K562 (cell line): Measurements from ENCODE around the gene VEGFA. TPM values are rescaled to one million over a fixed set of nuclear protein-coding genes. Genes with fewer than 3 reads are reported as not detected.

Experiments
- CEBPG ChIP-seq, 3 experiments: fragments of 200-800 bp in 1 of 3; sonication (Bioruptor generic) in 1 of 3; sonication (generic) in 1 of 3; formaldehyde crosslinking in 1 of 3; IDR thresholded peaks in 2 of 3; conservative IDR thresholded peaks in 1 of 3; 2 replicates each; pipeline versions ENCODE4 v1.6.1 to v1.8.0; 2016 to 2022; ENCODE audit warnings: missing compliant biosample characterization in 2 of 3, missing genetic modification characterization in 2 of 3, mild to moderate bottlenecking in 1 of 3, missing genetic modification reagents in 1 of 3
- EGR1 ChIP-seq: fragments of 450-650 bp; conservative IDR thresholded peaks from 2 replicates; pipeline ENCODE4 v1.6.1; 2017; ENCODE audit warnings: mild to moderate bottlenecking
- ELF1 ChIP-seq: fragments of 200-800 bp; sonication (Bioruptor generic); IDR thresholded peaks from 2 replicates; pipeline ENCODE4 v1.6.1; 2016; ENCODE audit warnings: missing genetic modification characterization, missing compliant biosample characterization
- NBN ChIP-seq: fragments of 450-650 bp; IDR thresholded peaks from 2 replicates; pipeline ENCODE4 v1.6.1; 2016; ENCODE audit warnings: low read depth, mild to moderate bottlenecking
- NELFE ChIP-seq: IDR thresholded peaks from 2 replicates; pipeline ENCODE4 v1.6.1; 2011; ENCODE audit warnings: mild to moderate bottlenecking; ENCODE audit not compliant: insufficient read depth, insufficient read length
- NR2F6 ChIP-seq: fragments of 450-650 bp; formaldehyde crosslinking; IDR thresholded peaks from 2 replicates; pipeline ENCODE4 v1.4.0; 2020; ENCODE audit warnings: mild to moderate bottlenecking
- RHOXF2B ChIP-seq: fragments of 250-450 bp; sonication (Bioruptor Pico); conservative IDR thresholded peaks from 2 replicates; pipeline ENCODE4 v1.5.1; 2021
- SIX5 ChIP-seq, 2 experiments: IDR thresholded peaks; 2 replicates each; pipeline ENCODE4 v1.6.1; 2011; ENCODE audit warnings: low read length in 2 of 2, borderline replicate concordance in 1 of 2, low read depth in 1 of 2, mild to moderate bottlenecking in 1 of 2, moderate library complexity in 1 of 2; ENCODE audit not compliant: insufficient read depth in 1 of 2
- SRSF3 ChIP-seq: fragments of 200-400 bp; formaldehyde crosslinking; IDR thresholded peaks from 2 replicates; pipeline ENCODE4 v1.6.1; 2016; ENCODE audit warnings: mild to moderate bottlenecking, low read length, moderate library complexity; ENCODE audit not compliant: insufficient read depth
- STAG1 ChIP-seq: sonication (generic); formaldehyde crosslinking; IDR thresholded peaks from 2 replicates; pipeline ENCODE4 v1.5.0; 2020; ENCODE audit warnings: missing genetic modification reagents, borderline replicate concordance
- ZBTB1 ChIP-seq: sonication (generic); formaldehyde crosslinking; IDR thresholded peaks from 2 replicates; pipeline ENCODE4 v1.8.1; 2023; ENCODE audit warnings: missing genetic modification reagents, low read depth, mild to moderate bottlenecking, borderline replicate concordance
- ZBTB8A ChIP-seq: fragments of 450-650 bp; IDR thresholded peaks from 2 replicates; pipeline ENCODE4 v1.6.1; 2018; ENCODE audit warnings: mild to moderate bottlenecking, moderate library complexity; ENCODE audit not compliant: partially characterized antibody
- polyA plus RNA-seq, 8 experiments: library from polyadenylated mRNA; depleted of rRNA in 4 of 8; stranded (reverse) in 5 of 8; unstranded in 3 of 8; fragments of >200 nt; fragmentation: Nextera tagmentation in 2 of 8; fragmentation: Illumina TruSeq in 1 of 8; extraction: Ambion mirVana in 2 of 8; extraction: Trizol in 1 of 8; gene quantifications; 2 replicates each; pipeline versions ENCODE4 v1.2.1 to v1.2.3, GENCODE V29; 2011 to 2014; ENCODE audit warnings: inconsistent platforms in 1 of 8, missing spikeins in 1 of 8
- total RNA-seq, 7 experiments: library from RNA; depleted of rRNA in 6 of 7; stranded (reverse); fragments of >200 nt in 6 of 7; fragmentation: Illumina TruSeq in 2 of 7; extraction: Trizol in 2 of 7; gene quantifications; 2 replicates each; pipeline versions ENCODE4 v1.2.1 to v1.2.3, GENCODE V29; 2011 to 2021; ENCODE audit warnings: low replicate concordance in 1 of 7
- TF ChIP-seq, protein P1 (sequence below): fragments of 250-450 bp; sonication (Bioruptor Pico); IDR thresholded peaks from 2 replicates; pipeline ENCODE4 v1.5.0; 2021
- TF ChIP-seq, protein P2 (sequence below): fragments of 450-650 bp; formaldehyde crosslinking; IDR thresholded peaks from 2 replicates; pipeline ENCODE4 v1.4.0; 2022; ENCODE audit warnings: missing genetic modification characterization
- TF ChIP-seq, protein P3 (sequence below): fragments of 450-650 bp; formaldehyde crosslinking; IDR thresholded peaks from 2 replicates; pipeline ENCODE4 v1.4.0; 2020; ENCODE audit warnings: mild to moderate bottlenecking, moderate library complexity
- TF ChIP-seq, protein P4 (sequence below): fragments of 200-800 bp; sonication (Bioruptor generic); IDR thresholded peaks from 2 replicates; pipeline ENCODE4 v1.6.1; 2017; ENCODE audit warnings: missing genetic modification characterization, missing compliant biosample characterization
- TF ChIP-seq, protein P5 (sequence below): fragments of 450-650 bp; IDR thresholded peaks from 2 replicates; pipeline ENCODE4 v1.6.1; 2018; ENCODE audit warnings: mild to moderate bottlenecking, low read depth; ENCODE audit not compliant: partially characterized antibody
- TF ChIP-seq, protein P6 (sequence below): sonication (generic); formaldehyde crosslinking; IDR thresholded peaks from 2 replicates; pipeline ENCODE4 v1.8.1; 2023; ENCODE audit warnings: mild to moderate bottlenecking, missing genetic modification reagents

Gene VEGFA
- total and polyA plus RNA-seq, 9 of the 15 experiments (the other 6 are each of a cell fraction or from before 2014, with no cell fraction given), result 14.0 to 271 (median 124) TPM

DNA sequence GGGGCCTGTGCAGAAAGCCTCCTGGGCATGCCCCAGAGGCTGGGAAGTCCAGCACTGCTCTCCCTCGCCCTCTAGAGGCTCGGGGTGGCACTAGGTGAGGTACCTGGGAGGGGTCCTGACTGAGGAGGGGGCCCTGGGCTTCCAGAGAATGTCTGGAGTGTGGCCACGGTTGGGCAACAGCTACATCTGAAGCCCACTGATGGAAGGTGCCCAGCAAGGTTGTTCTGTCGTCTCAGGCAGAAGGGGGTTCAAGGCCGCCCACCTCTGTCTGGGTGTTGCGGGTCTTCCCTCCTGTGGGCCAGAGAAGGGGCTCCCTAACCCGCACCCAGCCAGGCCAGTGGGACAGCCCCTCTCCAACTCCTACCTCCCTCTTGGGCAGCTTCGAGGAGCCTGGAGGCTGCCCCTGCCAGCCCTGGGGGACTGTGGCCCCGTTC is 11.4 kb upstream of the VEGFA start (continued):
- TF ChIP-seq, protein P1, sequence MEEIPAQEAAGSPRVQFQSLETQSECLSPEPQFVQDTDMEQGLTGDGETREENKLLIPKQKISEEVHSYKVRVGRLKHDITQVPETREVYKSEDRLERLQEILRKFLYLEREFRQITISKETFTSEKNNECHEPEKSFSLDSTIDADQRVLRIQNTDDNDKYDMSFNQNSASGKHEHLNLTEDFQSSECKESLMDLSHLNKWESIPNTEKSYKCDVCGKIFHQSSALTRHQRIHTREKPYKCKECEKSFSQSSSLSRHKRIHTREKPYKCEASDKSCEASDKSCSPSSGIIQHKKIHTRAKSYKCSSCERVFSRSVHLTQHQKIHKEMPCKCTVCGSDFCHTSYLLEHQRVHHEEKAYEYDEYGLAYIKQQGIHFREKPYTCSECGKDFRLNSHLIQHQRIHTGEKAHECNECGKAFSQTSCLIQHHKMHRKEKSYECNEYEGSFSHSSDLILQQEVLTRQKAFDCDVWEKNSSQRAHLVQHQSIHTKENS (CRISPR knock-in tag), result no peak
- TF ChIP-seq EGR1, result no peak
- no peak for TF ChIP-seq ELF1 (tag)
- TF ChIP-seq CEBPG (CRISPR knock-in tag; IDR thresholded peaks at IDR 0.05), result 0 out of 2 replicates have a peak, but pooled peaks have one; percentile 4
- no peak for TF ChIP-seq CEBPG (tag; conservative IDR thresholded peaks at IDR 0.05 in 1 of 2, IDR thresholded peaks at IDR 0.05 in 1 of 2)
- TF ChIP-seq ZBTB8A, result no peak
- no peak for TF ChIP-seq NR2F6
- TF ChIP-seq, protein P2, sequence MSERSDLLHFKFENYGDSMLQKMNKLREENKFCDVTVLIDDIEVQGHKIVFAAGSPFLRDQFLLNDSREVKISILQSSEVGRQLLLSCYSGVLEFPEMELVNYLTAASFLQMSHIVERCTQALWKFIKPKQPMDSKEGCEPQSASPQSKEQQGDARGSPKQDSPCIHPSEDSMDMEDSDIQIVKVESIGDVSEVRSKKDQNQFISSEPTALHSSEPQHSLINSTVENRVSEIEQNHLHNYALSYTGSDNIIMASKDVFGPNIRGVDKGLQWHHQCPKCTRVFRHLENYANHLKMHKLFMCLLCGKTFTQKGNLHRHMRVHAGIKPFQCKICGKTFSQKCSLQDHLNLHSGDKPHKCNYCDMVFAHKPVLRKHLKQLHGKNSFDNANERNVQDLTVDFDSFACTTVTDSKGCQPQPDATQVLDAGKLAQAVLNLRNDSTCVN (CRISPR knock-in tag), result no peak
- TF ChIP-seq, protein P3, sequence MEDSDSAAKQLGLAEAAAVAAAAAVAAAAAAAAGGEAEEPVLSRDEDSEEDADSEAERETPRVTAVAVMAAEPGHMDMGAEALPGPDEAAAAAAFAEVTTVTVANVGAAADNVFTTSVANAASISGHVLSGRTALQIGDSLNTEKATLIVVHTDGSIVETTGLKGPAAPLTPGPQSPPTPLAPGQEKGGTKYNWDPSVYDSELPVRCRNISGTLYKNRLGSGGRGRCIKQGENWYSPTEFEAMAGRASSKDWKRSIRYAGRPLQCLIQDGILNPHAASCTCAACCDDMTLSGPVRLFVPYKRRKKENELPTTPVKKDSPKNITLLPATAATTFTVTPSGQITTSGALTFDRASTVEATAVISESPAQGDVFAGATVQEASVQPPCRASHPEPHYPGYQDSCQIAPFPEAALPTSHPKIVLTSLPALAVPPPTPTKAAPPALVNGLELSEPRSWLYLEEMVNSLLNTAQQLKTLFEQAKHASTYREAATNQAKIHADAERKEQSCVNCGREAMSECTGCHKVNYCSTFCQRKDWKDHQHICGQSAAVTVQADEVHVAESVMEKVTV, result peak; percentile 58; the same call in 1 of the 2 replicates
- no peak for TF ChIP-seq NELFE
- TF ChIP-seq ZBTB1 (CRISPR knock-in tag), result no peak
- TF ChIP-seq RHOXF2B (CRISPR knock-in tag), result no peak
- TF ChIP-seq, protein P4, sequence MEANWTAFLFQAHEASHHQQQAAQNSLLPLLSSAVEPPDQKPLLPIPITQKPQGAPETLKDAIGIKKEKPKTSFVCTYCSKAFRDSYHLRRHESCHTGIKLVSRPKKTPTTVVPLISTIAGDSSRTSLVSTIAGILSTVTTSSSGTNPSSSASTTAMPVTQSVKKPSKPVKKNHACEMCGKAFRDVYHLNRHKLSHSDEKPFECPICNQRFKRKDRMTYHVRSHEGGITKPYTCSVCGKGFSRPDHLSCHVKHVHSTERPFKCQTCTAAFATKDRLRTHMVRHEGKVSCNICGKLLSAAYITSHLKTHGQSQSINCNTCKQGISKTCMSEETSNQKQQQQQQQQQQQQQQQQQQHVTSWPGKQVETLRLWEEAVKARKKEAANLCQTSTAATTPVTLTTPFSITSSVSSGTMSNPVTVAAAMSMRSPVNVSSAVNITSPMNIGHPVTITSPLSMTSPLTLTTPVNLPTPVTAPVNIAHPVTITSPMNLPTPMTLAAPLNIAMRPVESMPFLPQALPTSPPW (CRISPR knock-in tag), result no peak
- TF ChIP-seq SRSF3, result no peak
- TF ChIP-seq, protein P5, sequence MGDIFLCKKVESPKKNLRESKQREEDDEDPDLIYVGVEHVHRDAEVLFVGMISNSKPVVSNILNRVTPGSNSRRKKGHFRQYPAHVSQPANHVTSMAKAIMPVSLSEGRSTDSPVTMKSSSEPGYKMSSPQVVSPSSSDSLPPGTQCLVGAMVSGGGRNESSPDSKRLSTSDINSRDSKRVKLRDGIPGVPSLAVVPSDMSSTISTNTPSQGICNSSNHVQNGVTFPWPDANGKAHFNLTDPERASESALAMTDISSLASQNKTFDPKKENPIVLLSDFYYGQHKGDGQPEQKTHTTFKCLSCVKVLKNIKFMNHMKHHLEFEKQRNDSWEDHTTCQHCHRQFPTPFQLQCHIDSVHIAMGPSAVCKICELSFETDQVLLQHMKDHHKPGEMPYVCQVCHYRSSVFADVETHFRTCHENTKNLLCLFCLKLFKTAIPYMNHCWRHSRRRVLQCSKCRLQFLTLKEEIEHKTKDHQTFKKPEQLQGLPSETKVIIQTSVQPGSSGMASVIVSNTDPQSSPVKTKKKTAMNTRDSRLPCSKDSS, result no peak
- no peak for TF ChIP-seq NBN
- TF ChIP-seq, protein P6, sequence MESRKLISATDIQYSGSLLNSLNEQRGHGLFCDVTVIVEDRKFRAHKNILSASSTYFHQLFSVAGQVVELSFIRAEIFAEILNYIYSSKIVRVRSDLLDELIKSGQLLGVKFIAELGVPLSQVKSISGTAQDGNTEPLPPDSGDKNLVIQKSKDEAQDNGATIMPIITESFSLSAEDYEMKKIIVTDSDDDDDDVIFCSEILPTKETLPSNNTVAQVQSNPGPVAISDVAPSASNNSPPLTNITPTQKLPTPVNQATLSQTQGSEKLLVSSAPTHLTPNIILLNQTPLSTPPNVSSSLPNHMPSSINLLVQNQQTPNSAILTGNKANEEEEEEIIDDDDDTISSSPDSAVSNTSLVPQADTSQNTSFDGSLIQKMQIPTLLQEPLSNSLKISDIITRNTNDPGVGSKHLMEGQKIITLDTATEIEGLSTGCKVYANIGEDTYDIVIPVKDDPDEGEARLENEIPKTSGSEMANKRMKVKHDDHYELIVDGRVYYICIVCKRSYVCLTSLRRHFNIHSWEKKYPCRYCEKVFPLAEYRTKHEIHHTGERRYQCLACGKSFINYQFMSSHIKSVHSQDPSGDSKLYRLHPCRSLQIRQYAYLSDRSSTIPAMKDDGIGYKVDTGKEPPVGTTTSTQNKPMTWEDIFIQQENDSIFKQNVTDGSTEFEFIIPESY (CRISPR knock-in tag), result no peak
- TF ChIP-seq SIX5 (IDR thresholded peaks at IDR 0.05; ENCODE audit: borderline replicate concordance in 1 of 2, insufficient read depth in 1 of 2, low read depth in 1 of 2, low read length in 2 of 2), result no peak
- TF ChIP-seq STAG1 (CRISPR knock-in tag), result peak; percentile 73; the same call in 1 of the 2 replicates
